HT1080 (cell line): Measurements from ENCODE around the gene ZNF335. TPM values are rescaled to one million over a fixed set of nuclear protein-coding genes. Genes with fewer than 3 reads are reported as not detected.

Experiments
- DNase-seq: peaks from one replicate; pipeline ENCODE4 v3.0.0-alpha.2; 2015; ENCODE audit warnings: low read depth
- total RNA-seq: library from RNA; depleted of rRNA; stranded (reverse); fragments of >200 nt; shearing (Covaris generic); gene quantifications from 2 replicates; pipeline ENCODE4 v1.2.3, GENCODE V29; 2014

The ZNF335 gene
- total RNA-seq, 1 experiment from 2014 or later, result 18.0 TPM

GRCh38 chr20:45953672-45954071 lies 18.3 kb downstream of the ZNF335 start:
- DNase-seq, result no peak

DNA sequence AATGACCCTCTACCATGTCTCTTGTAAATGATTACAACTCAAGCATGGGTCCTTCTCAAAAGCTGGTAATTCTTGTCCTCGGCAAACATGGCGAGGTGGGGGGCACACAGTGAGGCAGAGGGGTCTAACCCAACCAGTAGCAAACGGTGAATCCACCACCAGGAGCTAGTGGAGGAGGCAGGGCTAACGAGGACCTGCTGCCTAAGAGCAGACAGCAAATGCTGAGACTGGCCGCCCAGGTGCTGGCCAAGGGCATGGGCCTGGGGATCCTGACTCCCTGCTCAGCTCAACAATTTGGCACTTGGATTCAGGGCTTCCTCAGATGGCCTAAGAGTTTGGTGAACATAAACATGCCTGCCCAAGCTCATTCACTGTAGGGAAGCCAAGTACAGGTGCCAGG lies 19.1 kb downstream of the ZNF335 start:
- no peak for DNase-seq

- DNase-seq, result no peak
Measured at GRCh38 chr20:45951925-45952834, 19.8 kb downstream of the ZNF335 start.

- no peak for DNase-seq
Measured at GRCh38 chr20:45950330-45950646, 21.7 kb downstream of the ZNF335 start.

- no peak for DNase-seq
Measured at GRCh38 chr20:45949542-45950329, 22.3 kb downstream of the ZNF335 start.

GRCh38 chr20:45948742-45949541 lies 23.1 kb downstream of the ZNF335 start:
- no peak for DNase-seq

GRCh38 chr20:45948261-45948733 lies 23.7 kb downstream of the ZNF335 start:
- DNase-seq, result no peak

DNA sequence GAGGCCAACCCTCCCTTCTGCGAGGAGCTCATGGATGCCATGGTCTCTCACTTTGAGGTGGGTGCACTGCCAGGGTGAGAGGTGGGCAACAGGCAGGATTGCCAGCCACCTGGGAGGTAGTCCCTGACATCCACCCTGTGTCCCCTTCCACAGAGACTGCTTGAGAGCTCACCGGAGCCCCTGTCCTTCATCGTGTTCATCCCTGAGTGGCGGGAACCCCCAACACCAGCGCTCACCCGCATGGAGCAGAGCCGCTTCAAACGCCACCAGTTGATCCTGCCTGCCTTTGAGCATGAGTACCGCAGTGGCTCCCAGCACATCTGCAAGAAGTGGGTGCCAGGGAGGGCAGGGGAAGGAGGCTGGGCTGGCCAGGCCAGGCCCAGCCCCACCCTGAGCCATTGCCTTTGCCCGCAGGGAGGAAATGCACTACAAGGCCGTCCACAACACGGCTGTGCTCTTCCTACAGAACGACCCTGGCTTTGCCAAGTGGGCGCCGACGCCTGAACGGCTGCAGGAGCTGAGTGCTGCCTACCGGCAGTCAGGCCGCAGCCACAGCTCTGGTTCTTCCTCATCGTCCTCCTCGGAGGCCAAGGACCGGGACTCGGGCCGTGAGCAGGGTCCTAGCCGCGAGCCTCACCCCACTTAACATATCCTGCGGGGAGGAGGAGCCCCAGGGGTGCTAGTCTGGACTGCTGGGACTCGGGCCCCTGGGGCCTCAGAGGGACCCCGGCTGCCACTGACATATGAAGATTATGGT lies 24.7 kb downstream of the ZNF335 start:
- no peak for DNase-seq

DNA sequence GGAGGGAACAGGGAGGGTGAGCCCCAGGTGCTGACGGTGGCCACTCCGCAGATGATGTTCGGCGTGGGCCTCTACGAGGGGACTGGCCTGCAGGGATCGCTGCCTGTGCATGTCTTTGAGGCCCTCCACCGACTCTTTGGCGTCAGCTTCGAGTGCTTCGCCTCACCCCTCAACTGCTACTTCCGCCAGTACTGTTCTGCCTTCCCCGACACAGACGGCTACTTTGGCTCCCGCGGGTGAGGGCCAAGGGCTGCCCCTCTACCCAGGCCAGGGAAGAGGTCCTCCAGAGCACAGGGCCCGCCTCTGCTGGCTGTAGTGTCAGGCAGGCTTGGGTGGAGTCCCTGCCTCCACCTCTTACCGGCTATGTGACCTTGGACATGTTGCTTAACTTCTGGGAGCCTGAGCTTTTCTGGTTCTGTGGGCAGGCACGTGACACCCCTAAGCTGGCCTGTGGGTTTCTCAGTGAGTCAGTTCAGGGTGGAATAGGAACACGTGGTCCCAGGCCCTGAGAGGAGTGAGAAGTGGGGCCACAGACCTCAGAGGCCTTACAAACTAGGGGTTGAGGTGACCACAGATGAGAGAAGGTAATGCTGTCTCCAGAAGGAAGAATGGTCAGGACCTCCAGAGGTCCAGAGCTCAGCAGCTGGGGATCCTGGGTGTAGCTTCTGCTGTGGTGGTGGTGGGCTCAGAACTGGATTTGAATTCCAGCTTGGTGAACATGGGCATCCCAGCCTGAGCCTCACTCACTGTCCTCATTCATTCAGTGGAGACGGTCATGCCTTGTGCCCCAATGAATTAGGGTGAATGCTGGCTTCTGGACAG lies 25.6 kb downstream of the ZNF335 start:
- DNase-seq, result peak; percentile 73

DNA sequence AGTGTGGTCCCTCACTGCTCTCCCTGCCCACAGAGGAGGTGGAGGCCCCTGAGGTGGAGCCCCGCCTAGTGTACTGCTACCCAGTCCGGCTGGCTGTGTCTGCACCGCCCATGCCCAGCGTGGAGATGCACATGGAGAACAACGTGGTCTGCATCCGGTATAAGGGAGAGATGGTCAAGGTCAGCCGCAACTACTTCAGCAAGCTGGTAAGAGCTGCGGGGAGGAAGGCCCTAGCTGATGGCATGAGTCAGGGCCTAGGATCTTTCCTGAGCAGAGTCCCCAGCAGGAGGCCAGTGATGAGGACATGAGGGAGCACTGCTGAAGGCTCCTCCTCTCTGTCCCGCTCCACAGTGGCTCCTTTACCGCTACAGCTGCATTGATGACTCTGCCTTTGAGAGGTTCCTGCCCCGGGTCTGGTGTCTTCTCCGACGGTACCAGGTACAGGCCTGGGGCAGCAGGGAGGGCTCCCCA lies 26.3 kb downstream of the ZNF335 start:
- peak; percentile 71 for DNase-seq

GRCh38 chr20:45944965-45945677 lies 26.9 kb downstream of the ZNF335 start:
- no peak for DNase-seq

DNA sequence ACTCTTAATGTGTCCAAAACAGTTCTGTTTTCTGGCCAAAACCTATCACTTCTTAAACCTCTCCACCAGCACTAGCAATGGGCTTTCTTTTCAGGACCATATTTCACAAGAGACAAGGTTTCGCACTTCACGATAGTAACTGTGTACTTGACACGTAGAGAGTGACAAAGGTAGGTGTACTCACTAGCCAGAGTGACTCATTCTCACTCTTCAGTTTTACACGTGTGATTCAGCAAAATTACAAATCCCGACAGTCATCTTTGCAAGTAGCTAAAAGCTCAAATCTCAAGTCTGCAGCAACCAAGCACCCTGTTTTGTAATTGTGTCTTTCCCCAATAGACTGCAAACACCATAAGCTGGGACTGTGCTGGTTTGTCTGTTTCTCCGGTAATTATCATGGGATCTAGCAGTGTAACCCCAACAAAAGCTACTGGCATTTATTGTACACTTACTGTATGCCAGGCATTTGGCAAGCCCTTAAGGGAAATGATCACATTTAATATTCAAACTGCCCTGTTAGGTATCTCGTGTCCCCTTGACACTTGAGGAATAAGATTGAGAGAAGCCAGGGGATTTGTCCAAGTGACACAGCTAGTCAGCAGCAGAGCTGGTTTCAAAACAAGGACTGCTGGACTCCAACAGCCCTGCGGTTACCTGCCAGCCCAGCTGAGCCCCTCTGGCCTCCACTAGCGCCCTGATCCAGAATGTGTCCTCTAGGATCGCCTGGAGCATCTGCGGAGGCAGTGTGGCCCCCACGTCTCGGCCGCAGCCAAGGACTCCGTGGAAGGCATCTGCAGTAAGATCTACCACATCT lies 27.6 kb downstream of the ZNF335 start:
- DNase-seq, result peak; percentile 28

DNA sequence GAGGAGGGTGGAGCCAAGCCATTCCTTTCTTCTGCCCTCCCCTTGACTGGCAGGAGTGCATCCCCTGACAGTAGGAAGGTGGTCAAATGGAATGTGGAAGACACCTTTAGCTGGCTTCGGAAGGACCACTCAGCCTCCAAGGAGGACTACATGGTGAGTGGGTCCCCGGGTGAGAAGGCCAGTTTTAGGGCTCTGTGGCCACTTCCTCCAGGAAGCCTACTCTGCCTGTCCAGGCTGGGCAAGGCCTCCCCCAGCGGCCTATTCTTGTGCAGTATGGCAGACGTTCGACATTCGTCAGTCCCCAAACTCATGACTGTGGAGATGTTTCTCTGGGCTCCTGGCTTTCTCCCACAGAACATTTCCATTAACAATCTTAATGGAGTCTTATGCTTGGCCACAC lies 28.4 kb downstream of the ZNF335 start:
- DNase-seq, result no peak

GRCh38 chr20:45940469-45940868 lies 31.5 kb downstream of the ZNF335 start:
- DNase-seq, result no peak

GRCh38 chr20:45940053-45940452 lies 31.9 kb downstream of the ZNF335 start:
- DNase-seq, result no peak

DNA sequence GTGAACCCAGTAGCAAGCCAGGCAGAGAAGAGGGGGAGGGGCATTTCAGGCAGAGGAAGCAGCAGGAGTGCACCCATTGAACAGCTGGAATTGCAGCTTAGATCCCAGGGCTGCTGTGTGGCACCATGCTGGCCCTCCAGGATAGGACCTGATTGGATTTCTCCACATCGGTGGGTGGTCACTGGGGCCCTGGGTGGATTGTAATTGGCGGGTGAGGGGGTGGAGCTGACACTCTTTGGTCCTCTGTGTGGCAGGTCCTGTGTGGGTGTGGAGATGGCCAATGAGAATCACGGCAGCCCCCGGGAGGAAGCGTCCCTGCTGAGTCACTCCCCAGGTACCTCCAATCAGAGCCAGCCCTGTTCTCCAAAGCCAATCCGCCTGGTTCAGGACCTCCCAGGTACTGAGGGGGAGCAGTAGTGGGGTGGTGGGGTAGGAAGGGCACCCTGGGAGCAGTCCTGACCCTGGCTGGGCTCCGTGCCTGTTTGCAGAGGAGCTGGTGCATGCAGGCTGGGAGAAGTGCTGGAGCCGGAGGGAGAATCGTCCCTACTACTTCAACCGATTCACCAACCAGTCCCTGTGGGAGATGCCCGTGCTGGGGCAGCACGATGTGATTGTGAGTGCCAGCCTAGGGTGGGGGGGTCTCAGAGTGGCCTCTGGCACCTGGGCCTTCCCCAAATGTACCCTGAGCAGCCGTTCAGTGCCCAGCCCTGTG lies 33.1 kb downstream of the ZNF335 start:
- no peak for DNase-seq

- no peak for DNase-seq
Measured at GRCh38 chr20:45937765-45938164, 34.2 kb downstream of the ZNF335 start.
